GM12878 (cell line): ENCODE data around the gene ARHGAP40. TPM values are rescaled to one million over a fixed set of nuclear protein-coding genes. Genes with fewer than 3 reads are reported as not detected.

ENCODE experiments used
- CREB1 ChIP-seq: IDR thresholded peaks from 2 replicates; pipeline ENCODE4 v1.6.1; 2012; ENCODE audit warnings: low read depth, mild to moderate bottlenecking, inconsistent platforms
- KAT2A ChIP-seq: conservative IDR thresholded peaks from 2 replicates; pipeline ENCODE4 v1.6.1; 2011; ENCODE audit warnings: low read depth, low read length; ENCODE audit not compliant: control insufficient read depth
- PRDM15 ChIP-seq: fragments of 450-650 bp; formaldehyde crosslinking; IDR thresholded peaks from 2 replicates; pipeline ENCODE4 v1.4.0; 2020; ENCODE audit warnings: mild to moderate bottlenecking, moderate library complexity
- SRF ChIP-seq, 2 experiments: IDR thresholded peaks; 2 replicates each; pipeline ENCODE4 v1.6.1; 2011; ENCODE audit warnings: low read depth in 2 of 2, low read length in 2 of 2, mild to moderate bottlenecking in 1 of 2, moderate library complexity in 1 of 2
- polyA plus RNA-seq, 11 experiments: library from polyadenylated mRNA; depleted of rRNA in 4 of 11; unstranded in 6 of 11; stranded (reverse) in 5 of 11; fragments of >200 nt; fragmentation: Nextera tagmentation in 4 of 11; fragmentation: Illumina TruSeq in 1 of 11; extraction: Ambion mirVana in 4 of 11; extraction: Trizol in 1 of 11; gene quantifications; 1 replicate in 1 of 11; 2 replicates in 10 of 11; pipeline versions ENCODE4 v1.2.1 to v1.2.3, GENCODE V29; 2011 to 2016; ENCODE audit warnings: inconsistent platforms in 2 of 11, missing spikeins in 2 of 11, low read depth in 1 of 11
- total RNA-seq, 4 experiments: library from RNA; depleted of rRNA in 3 of 4; stranded (reverse); fragments of >200 nt in 3 of 4; fragmentation: Illumina TruSeq in 1 of 4; extraction: Trizol in 1 of 4; gene quantifications; 2 replicates each; pipeline versions ENCODE4 v1.2.1 to v1.2.3, GENCODE V29; 2013 to 2021
- TF ChIP-seq, protein P1 (sequence below): IDR thresholded peaks from 2 replicates; pipeline ENCODE4 v1.6.1; 2011; ENCODE audit warnings: low read depth, mild to moderate bottlenecking, low read length, moderate library complexity, borderline replicate concordance; ENCODE audit errors: extremely low read depth
- TF ChIP-seq, protein P2 (sequence below): fragments of 450-650 bp; IDR thresholded peaks from 2 replicates; pipeline ENCODE4 v1.6.1; 2017; ENCODE audit warnings: borderline replicate concordance

ARHGAP40 gene
- total and polyA plus RNA-seq, 10 of the 15 experiments (the other 5 are each of a cell fraction or from before 2014, with no cell fraction given): 0.06 to 0.07 TPM; not detected in 8

DNA sequence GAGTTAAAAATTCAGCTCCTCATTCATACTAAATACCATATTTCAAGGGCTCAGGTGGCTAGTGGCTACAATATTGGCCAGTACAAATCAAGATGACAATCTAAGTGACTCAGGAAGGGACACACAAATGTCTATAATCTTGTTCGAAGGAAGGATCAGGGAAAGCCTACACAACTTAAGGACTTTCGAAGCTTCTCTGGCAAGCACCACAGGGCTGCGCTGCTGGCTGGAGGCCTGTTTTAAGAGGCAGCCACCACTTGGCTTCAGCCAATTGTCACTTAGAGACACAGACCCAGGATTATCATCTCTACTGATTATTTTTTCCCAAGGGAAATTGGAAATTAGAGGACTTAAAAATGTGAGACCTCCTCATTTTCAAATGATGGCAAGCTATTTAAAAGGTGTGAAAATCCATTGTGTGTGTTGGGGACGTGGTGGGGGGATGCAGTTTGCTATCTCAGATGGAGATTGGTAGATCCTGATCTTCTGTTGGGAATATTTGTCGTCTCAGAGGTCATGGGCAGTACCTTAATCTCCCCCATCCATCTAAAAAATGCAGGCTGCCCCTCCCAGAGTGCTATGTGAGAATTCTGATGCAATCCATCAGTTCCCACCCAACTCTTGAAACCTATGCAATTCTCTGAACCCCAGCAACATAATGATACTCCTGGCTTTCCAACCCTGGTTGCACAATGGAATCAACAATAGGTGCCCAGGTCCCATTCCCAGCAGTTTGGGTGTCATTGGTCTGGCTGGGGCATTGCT is 11.3 kb downstream of the ARHGAP40 start (continued):
- no peak for TF ChIP-seq PRDM15 (CRISPR knock-in tag)
- TF ChIP-seq CREB1: no peak
- TF ChIP-seq KAT2A: no peak
- TF ChIP-seq, protein P1, sequence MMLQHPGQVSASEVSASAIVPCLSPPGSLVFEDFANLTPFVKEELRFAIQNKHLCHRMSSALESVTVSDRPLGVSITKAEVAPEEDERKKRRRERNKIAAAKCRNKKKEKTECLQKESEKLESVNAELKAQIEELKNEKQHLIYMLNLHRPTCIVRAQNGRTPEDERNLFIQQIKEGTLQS: no peak
- TF ChIP-seq, protein P2, sequence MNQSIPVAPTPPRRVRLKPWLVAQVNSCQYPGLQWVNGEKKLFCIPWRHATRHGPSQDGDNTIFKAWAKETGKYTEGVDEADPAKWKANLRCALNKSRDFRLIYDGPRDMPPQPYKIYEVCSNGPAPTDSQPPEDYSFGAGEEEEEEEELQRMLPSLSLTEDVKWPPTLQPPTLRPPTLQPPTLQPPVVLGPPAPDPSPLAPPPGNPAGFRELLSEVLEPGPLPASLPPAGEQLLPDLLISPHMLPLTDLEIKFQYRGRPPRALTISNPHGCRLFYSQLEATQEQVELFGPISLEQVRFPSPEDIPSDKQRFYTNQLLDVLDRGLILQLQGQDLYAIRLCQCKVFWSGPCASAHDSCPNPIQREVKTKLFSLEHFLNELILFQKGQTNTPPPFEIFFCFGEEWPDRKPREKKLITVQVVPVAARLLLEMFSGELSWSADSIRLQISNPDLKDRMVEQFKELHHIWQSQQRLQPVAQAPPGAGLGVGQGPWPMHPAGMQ: no peak
- TF ChIP-seq SRF (IDR thresholded peaks at IDR 0.05; ENCODE audit: low read depth in 2 of 2, low read length in 2 of 2): no peak
